ENCODE results near the gene CHCHD5.
"Not testable (repeated sequence)": the region's sequence is repeated elsewhere in the genome, so short reads cannot be mapped to it uniquely, and the experiment has no call there.

- TF ChIP-seq POLR2A, POLR2AphosphoS5, TAF1 (IDR thresholded peaks at IDR 0.05; ENCODE audit: low read depth, low read length): not testable (repeated sequence)
Observed at GRCh38 chr2:112566508-112566907, 17.9 kb upstream of the CHCHD5 start.

Data from GM12891 (cell line).